OCI-LY3 (cell line): ENCODE data around the gene SCRN1.

Source experiments
- H2AFZ ChIP-seq: fragments of 200-600, 300-600 bp; shearing (Covaris generic); 2 replicates; pipeline ENCODE4 v1.6.0; 2014; ENCODE audit warnings: antibody characterized with exemption, low read depth, low read length
- H3K27ac ChIP-seq: fragments of 200-600, 300-600 bp; sonication (generic); 2 replicates; pipeline ENCODE4 v1.5.1; 2014; ENCODE audit warnings: mild to moderate bottlenecking, low read length, moderate library complexity, mixed read lengths
- H3K27me3 ChIP-seq: fragments of 200-600, 300-600 bp; sonication (generic); 2 replicates; pipeline ENCODE4 v1.6.1; 2014; ENCODE audit warnings: low read depth, low read length, mixed read lengths
- H3K36me3 ChIP-seq: fragments of 200-600, 300-600 bp; sonication (generic); replicated peaks from 2 replicates; pipeline ENCODE3; 2014; ENCODE audit warnings: low read depth, low read length, mixed read lengths
- H3K4me1 ChIP-seq: fragments of 300-600, 200-600 bp; sonication (generic); 2 replicates; pipeline ENCODE4 v1.6.1; 2014; ENCODE audit warnings: low read length, mixed read lengths
- H3K4me2 ChIP-seq: fragments of 200-600, 300-600 bp; sonication (generic); 2 replicates; pipeline ENCODE4 v1.6.1; 2014; ENCODE audit warnings: low read length, mixed read lengths
- H3K4me3 ChIP-seq: fragments of 300-600, 200-600 bp; sonication (generic); 2 replicates; pipeline ENCODE4 v1.5.1; 2014; ENCODE audit warnings: antibody characterized with exemption, mild to moderate bottlenecking, low read length, moderate library complexity
- H3K79me2 ChIP-seq: fragments of 300-600, 200-600 bp; shearing (Covaris generic); 2 replicates; pipeline ENCODE4 v1.6.1; 2014; ENCODE audit warnings: mild to moderate bottlenecking, low read length, mixed read lengths
- H3K9ac ChIP-seq: fragments of 300-600, 200-600 bp; shearing (Covaris generic); 2 replicates; pipeline ENCODE4 v1.6.0; 2014; ENCODE audit warnings: mild to moderate bottlenecking, low read length, moderate library complexity
- H3K9me3 ChIP-seq: fragments of 200-600, 300-600 bp; shearing (Covaris generic); 2 replicates; pipeline ENCODE4 v1.6.1; 2014; ENCODE audit warnings: low read length, mixed read lengths; ENCODE audit not compliant: insufficient read depth
- H4K20me1 ChIP-seq: fragments of 200-600, 300-600 bp; sonication (generic); 2 replicates; pipeline ENCODE4 v1.6.1; 2016; ENCODE audit warnings: low read length, mixed read lengths; ENCODE audit not compliant: insufficient read depth
- EZH2phosphoT487 ChIP-seq: fragments of 200-600 bp; shearing (Covaris generic); IDR thresholded peaks from 2 replicates; pipeline ENCODE4 v1.6.1; 2018; ENCODE audit warnings: antibody characterized with exemption, mixed run types, low read depth
- TF ChIP-seq, protein P1 (sequence below): fragments of 200-600, 300-600 bp; sonication (generic); IDR thresholded peaks from 2 replicates; pipeline ENCODE4 v1.5.1; 2014; ENCODE audit warnings: antibody characterized with exemption, low read length, low read depth

Gene SCRN1

DNA sequence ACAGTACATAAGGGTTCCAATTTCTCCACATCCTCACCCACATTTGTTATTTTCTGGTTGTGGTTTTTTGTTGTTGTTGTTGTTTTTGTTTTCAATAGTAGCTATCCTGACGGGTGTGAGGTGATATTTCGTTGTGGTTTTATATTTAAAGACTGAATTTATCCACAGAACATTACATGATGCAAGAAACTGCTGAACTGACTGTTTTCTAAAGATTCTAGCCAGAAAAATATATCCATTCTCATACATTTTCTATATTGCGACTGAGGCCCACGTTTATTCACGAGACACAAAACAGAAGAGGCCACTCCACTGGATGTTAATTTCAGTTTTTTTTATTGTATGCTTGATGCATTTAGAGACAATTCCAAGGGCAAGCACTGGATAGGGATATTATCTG lies 69.8 kb downstream of the SCRN1 start:
- TF ChIP-seq, protein P1, sequence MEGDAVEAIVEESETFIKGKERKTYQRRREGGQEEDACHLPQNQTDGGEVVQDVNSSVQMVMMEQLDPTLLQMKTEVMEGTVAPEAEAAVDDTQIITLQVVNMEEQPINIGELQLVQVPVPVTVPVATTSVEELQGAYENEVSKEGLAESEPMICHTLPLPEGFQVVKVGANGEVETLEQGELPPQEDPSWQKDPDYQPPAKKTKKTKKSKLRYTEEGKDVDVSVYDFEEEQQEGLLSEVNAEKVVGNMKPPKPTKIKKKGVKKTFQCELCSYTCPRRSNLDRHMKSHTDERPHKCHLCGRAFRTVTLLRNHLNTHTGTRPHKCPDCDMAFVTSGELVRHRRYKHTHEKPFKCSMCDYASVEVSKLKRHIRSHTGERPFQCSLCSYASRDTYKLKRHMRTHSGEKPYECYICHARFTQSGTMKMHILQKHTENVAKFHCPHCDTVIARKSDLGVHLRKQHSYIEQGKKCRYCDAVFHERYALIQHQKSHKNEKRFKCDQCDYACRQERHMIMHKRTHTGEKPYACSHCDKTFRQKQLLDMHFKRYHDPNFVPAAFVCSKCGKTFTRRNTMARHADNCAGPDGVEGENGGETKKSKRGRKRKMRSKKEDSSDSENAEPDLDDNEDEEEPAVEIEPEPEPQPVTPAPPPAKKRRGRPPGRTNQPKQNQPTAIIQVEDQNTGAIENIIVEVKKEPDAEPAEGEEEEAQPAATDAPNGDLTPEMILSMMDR = no peak
- no peak for TF ChIP-seq EZH2phosphoT487
- H3K9me3 ChIP-seq = no peaks in the 10 kb centered on the region
- H3K4me1 ChIP-seq = no peaks in the 10 kb centered on the region
- H3K79me2 ChIP-seq = no peaks in the 10 kb centered on the region
- no peaks in the 10 kb centered on the region for H3K36me3 ChIP-seq
- no peak overlapping the region for H3K9ac ChIP-seq
- no peaks in the 10 kb centered on the region for H3K27me3 ChIP-seq
- no peak overlapping the region for H2AFZ ChIP-seq
- no peak overlapping the region for H3K4me3 ChIP-seq
- H4K20me1 ChIP-seq = no peaks in the 10 kb centered on the region
- no peak overlapping the region for H3K4me2 ChIP-seq
- no peak overlapping the region for H3K27ac ChIP-seq

GRCh38 chr7:29918850-29919249 lies 70.8 kb downstream of the SCRN1 start:
- no peaks in the 10 kb centered on the region for H4K20me1 ChIP-seq
- no peaks in the 10 kb centered on the region for H3K27me3 ChIP-seq
- no peak overlapping the region for H2AFZ ChIP-seq
- H3K27ac ChIP-seq = no peak overlapping the region
- TF ChIP-seq, protein P1 = no peak
- no peak for TF ChIP-seq EZH2phosphoT487
- no peak overlapping the region for H3K9ac ChIP-seq
- H3K36me3 ChIP-seq = no peaks in the 10 kb centered on the region
- no peak overlapping the region for H3K4me2 ChIP-seq
- H3K9me3 ChIP-seq = no peaks in the 10 kb centered on the region
- no peaks in the 10 kb centered on the region for H3K4me1 ChIP-seq
- H3K79me2 ChIP-seq = no peaks in the 10 kb centered on the region
- no peak overlapping the region for H3K4me3 ChIP-seq

GRCh38 chr7:29917641-29918040 lies 72.0 kb downstream of the SCRN1 start:
- no peak overlapping the region for H3K4me3 ChIP-seq
- H3K79me2 ChIP-seq = no peaks in the 10 kb centered on the region
- H3K9ac ChIP-seq = no peak overlapping the region
- H4K20me1 ChIP-seq = no peaks in the 10 kb centered on the region
- no peaks in the 10 kb centered on the region for H3K9me3 ChIP-seq
- H3K36me3 ChIP-seq = no peaks in the 10 kb centered on the region
- no peaks in the 10 kb centered on the region for H3K27me3 ChIP-seq
- TF ChIP-seq, protein P1 = no peak
- TF ChIP-seq EZH2phosphoT487 = no peak
- H3K27ac ChIP-seq = no peak overlapping the region
- no peaks in the 10 kb centered on the region for H3K4me1 ChIP-seq
- no peak overlapping the region for H3K4me2 ChIP-seq
- H2AFZ ChIP-seq = no peak overlapping the region

GRCh38 chr7:29915481-29916215 lies 74.0 kb downstream of the SCRN1 start:
- no peak overlapping the region for H3K4me3 ChIP-seq
- no peak overlapping the region for H3K4me2 ChIP-seq
- no peaks in the 10 kb centered on the region for H3K79me2 ChIP-seq
- no peaks in the 10 kb centered on the region for H3K9me3 ChIP-seq
- H3K27me3 ChIP-seq = no peaks in the 10 kb centered on the region
- H3K36me3 ChIP-seq = no peaks in the 10 kb centered on the region
- peaks cover 8% of the 10 kb centered on the region for H3K4me1 ChIP-seq
- no peak overlapping the region for H2AFZ ChIP-seq
- TF ChIP-seq, protein P1 = no peak
- no peak for TF ChIP-seq EZH2phosphoT487
- H4K20me1 ChIP-seq = no peaks in the 10 kb centered on the region
- H3K27ac ChIP-seq = no peak overlapping the region
- H3K9ac ChIP-seq = no peak overlapping the region
